PC-3 (cell line): Measurements from ENCODE around the gene TXNL4A. TPM values are rescaled to one million over a fixed set of nuclear protein-coding genes. Genes with fewer than 3 reads are reported as not detected.

ENCODE experiments used
- ATAC-seq: fragments of 200-7000 bp; cut with Tn5 transposase; 2 replicates; pipeline ENCODE4 v1.9.1; 2020; ENCODE audit warnings: mild to moderate bottlenecking, moderate library complexity
- BruUV-seq: library from RNA; stranded (reverse); fragments of 400-500 nt; replicated peaks from 2 replicates; lab custom pipeline; 2021; lab: Mats Ljungman, UMichigan
- CTCF ChIA-PET: fragments of 300-600 bp; sonication (Branson Sonifier 250); formaldehyde crosslinking; loops from one replicate; lab custom pipeline; 2022; ENCODE audit warnings: antibody characterized with exemption; lab: Charles Lee
- POLR2A ChIA-PET: fragments of 300-600 bp; sonication (Branson Sonifier 250); formaldehyde crosslinking; loops from one replicate; lab custom pipeline; 2022; ENCODE audit warnings: antibody characterized with exemption; ENCODE audit not compliant: unreplicated experiment; lab: Charles Lee
- DNase-seq: peaks from one replicate; pipeline ENCODE4 v3.0.0-alpha.2; 2015
- H2AFZ ChIP-seq: fragments of 300-600 bp; sonication (generic); 2 replicates; pipeline ENCODE4 v1.6.0; 2016; ENCODE audit warnings: antibody characterized with exemption, low read length
- H3F3A ChIP-seq: fragments of 300-600 bp; sonication (generic); one replicate; pipeline ENCODE4 v1.6.0; 2017; ENCODE audit warnings: antibody characterized with exemption, low read length, control low read depth, mild to moderate bottlenecking; ENCODE audit not compliant: unreplicated experiment
- H3K27ac ChIP-seq: fragments of 300-600 bp; sonication (generic); 2 replicates; pipeline ENCODE4 v1.5.1; 2016; ENCODE audit warnings: mild to moderate bottlenecking, low read length
- H3K27me3 ChIP-seq: fragments of 300-600 bp; sonication (generic); 2 replicates; pipeline ENCODE4 v1.6.1; 2016; ENCODE audit warnings: low read length, mixed read lengths
- H3K36me3 ChIP-seq: fragments of 300-600 bp; sonication (generic); 2 replicates; pipeline ENCODE4 v1.6.1; 2016; ENCODE audit warnings: low read depth, mixed run types, low read length, mixed read lengths
- H3K4me1 ChIP-seq: fragments of 300-600 bp; sonication (generic); 2 replicates; pipeline ENCODE4 v1.5.1; 2016; ENCODE audit warnings: low read length; ENCODE audit not compliant: insufficient read depth
- H3K4me2 ChIP-seq: fragments of 300-600 bp; sonication (generic); 2 replicates; pipeline ENCODE4 v1.6.0; 2016; ENCODE audit warnings: low read length
- H3K4me3 ChIP-seq: fragments of 300-600 bp; sonication (generic); 2 replicates; pipeline ENCODE4 v1.5.1; 2016; ENCODE audit warnings: mild to moderate bottlenecking, low read length, mixed read lengths
- H3K79me2 ChIP-seq: fragments of 300-600 bp; sonication (generic); 2 replicates; pipeline ENCODE4 v1.6.1; 2017; ENCODE audit warnings: low read length, mixed read lengths
- H3K9ac ChIP-seq: fragments of 300-600 bp; sonication (generic); 2 replicates; pipeline ENCODE4 v1.6.0; 2016; ENCODE audit warnings: mild to moderate bottlenecking, low read length
- H3K9me2 ChIP-seq: fragments of 300-600 bp; sonication (generic); replicated peaks from 2 replicates; pipeline ENCODE4 v1.6.1; 2016; ENCODE audit warnings: mixed run types, low read length, mixed read lengths
- H3K9me3 ChIP-seq: fragments of 300-600 bp; sonication (generic); 2 replicates; pipeline ENCODE4 v1.6.1; 2016; ENCODE audit warnings: low read length, mixed read lengths
- H4K20me1 ChIP-seq: fragments of 300-600 bp; sonication (generic); 2 replicates; pipeline ENCODE4 v1.6.1; 2016; ENCODE audit warnings: low read length, mixed read lengths
- CTCF ChIP-seq: fragments of 300-600 bp; sonication (generic); conservative IDR thresholded peaks from 2 replicates; pipeline ENCODE4 v1.5.1; 2017; ENCODE audit warnings: antibody characterized with exemption, low read depth, mild to moderate bottlenecking, low read length
- EZH2 ChIP-seq: fragments of 300-600 bp; sonication (generic); IDR thresholded peaks from one replicate; pipeline ENCODE4 v1.6.1; 2017; ENCODE audit warnings: antibody characterized with exemption, mild to moderate bottlenecking, low read length; ENCODE audit not compliant: unreplicated experiment
- EZH2phosphoT487 ChIP-seq: fragments of 300-600 bp; sonication (generic); IDR thresholded peaks from 2 replicates; pipeline ENCODE4 v1.6.1; 2018; ENCODE audit warnings: mild to moderate bottlenecking, antibody characterized with exemption, low read length, borderline replicate concordance
- intact Hi-C: fragments of 100-400 bp; cut with micrococcal nuclease; formaldehyde crosslinking; loops from 2 replicates; pipeline ENCODE4 v1.9.0; 2023
- total RNA-seq: library from RNA; depleted of rRNA; stranded (reverse); fragments of >200 nt; gene quantifications from 2 replicates; pipeline ENCODE4 v1.2.3, GENCODE V29; 2014

TXNL4A gene
- total RNA-seq, 1 experiment from 2014 or later, result 159 TPM

GRCh38 chr18:79958981-79959380 lies 29.4 kb downstream of the TXNL4A start:
- DNase-seq (no peak), ATAC-seq (no peak)
- Histone ChIP-seq H3K4me2 (no peak overlapping the region), H3K36me3 (no peaks in the 10 kb centered on the region), H3K9me3 (no peaks in the 10 kb centered on the region), H3K9ac (no peak overlapping the region), H2AFZ (no peak overlapping the region), H3K9me2 (no peaks in the 10 kb centered on the region), H3K79me2 (0 out of 2 replicates have a peak, but pooled peaks cover 2% of the 10 kb centered on the region), H4K20me1 (no peaks in the 10 kb centered on the region), H3F3A (no peaks in the 10 kb centered on the region), H3K27me3 (no peaks in the 10 kb centered on the region), H3K4me1 (peaks cover 46% of the 10 kb centered on the region), H3K27ac (no peak overlapping the region), H3K4me3 (no peak overlapping the region)
- CTCF ChIA-PET, result no interaction called here
- TF ChIP-seq EZH2phosphoT487 (no peak), CTCF (no peak), EZH2 (no peak)
- no TSS peak for BruUV-seq
- POLR2A ChIA-PET, result no interaction called here
- intact Hi-C loops, result no loop called here

GRCh38 chr18:79956276-79956675 lies 32.1 kb downstream of the TXNL4A start:
- Histone ChIP-seq H3K4me1 (peaks cover 19% of the 10 kb centered on the region), H3K9me3 (no peaks in the 10 kb centered on the region), H3K4me3 (no peak overlapping the region), H3K9me2 (no peaks in the 10 kb centered on the region), H3K9ac (no peak overlapping the region), H3K27ac (no peak overlapping the region), H3K27me3 (no peaks in the 10 kb centered on the region), H3K79me2 (0 out of 2 replicates have a peak, but pooled peaks cover under 1% of the 10 kb centered on the region), H2AFZ (no peak overlapping the region), H3K4me2 (no peak overlapping the region), H3F3A (no peaks in the 10 kb centered on the region), H3K36me3 (no peaks in the 10 kb centered on the region), H4K20me1 (no peaks in the 10 kb centered on the region)
- ChIA-PET POLR2A (no interaction called here), CTCF (no interaction called here)
- no peak for DNase-seq
- BruUV-seq, result no TSS peak
- ATAC-seq, result no peak
- intact Hi-C loops, result no loop called here
- TF ChIP-seq EZH2, result no peak
- TF ChIP-seq CTCF, result no peak
- no peak for TF ChIP-seq EZH2phosphoT487

- H3K27ac ChIP-seq, result no peak overlapping the region
- H3K9ac ChIP-seq, result no peak overlapping the region
- no peak overlapping the region for H2AFZ ChIP-seq
- H3K9me3 ChIP-seq, result no peaks in the 10 kb centered on the region
- peaks cover 6% of the 10 kb centered on the region for H3K79me2 ChIP-seq
- H4K20me1 ChIP-seq, result no peaks in the 10 kb centered on the region; the same call in 1 of the 2 replicates
- BruUV-seq, result no TSS peak
- H3K9me2 ChIP-seq, result no peaks in the 10 kb centered on the region
- intact Hi-C loops, result no loop called here
- H3K27me3 ChIP-seq, result no peaks in the 10 kb centered on the region
- no peak overlapping the region for H3K4me2 ChIP-seq
- no peaks in the 10 kb centered on the region for H3F3A ChIP-seq
- no peak for TF ChIP-seq CTCF
- H3K4me3 ChIP-seq, result no peak overlapping the region
- no peaks in the 10 kb centered on the region for H3K36me3 ChIP-seq
- H3K4me1 ChIP-seq, result peaks cover 12% of the 10 kb centered on the region
- CTCF ChIA-PET, result no interaction called here
- ATAC-seq (no peak), DNase-seq (no peak)
- POLR2A ChIA-PET, result no interaction called here
Measured at GRCh38 chr18:79955302-79956075, 32.9 kb downstream of the TXNL4A start.
